ENCODE measurements around the gene VANGL1. TPM values are rescaled to one million over a fixed set of nuclear protein-coding genes. Genes with fewer than 3 reads are reported as not detected.

Gene VANGL1
- total RNA-seq, 1 experiment from 2014 or later = 10.5 TPM

- intact Hi-C loops (cut with micrococcal nuclease) = no loop called here
- no peak overlapping the region for H3K4me3 Mint-ChIP-seq (ENCODE audit: unreplicated experiment)
- H3K9me3 Mint-ChIP-seq (ENCODE audit: unreplicated experiment) = no peaks in the 10 kb centered on the region
- no TSS peak for BruUV-seq (replicated peaks)
- no peaks in the 10 kb centered on the region for H3K27me3 Mint-ChIP-seq (ENCODE audit: insufficient read depth, unreplicated experiment)
- ChIA-PET POLR2A (no interaction called here), CTCF (no interaction called here)
- H3K27ac Mint-ChIP-seq (ENCODE audit: low read depth, unreplicated experiment) = no peak overlapping the region
- H3K4me1 Mint-ChIP-seq (ENCODE audit: insufficient read depth, unreplicated experiment) = no peaks in the 10 kb centered on the region
- no peak for DNase-seq (ENCODE audit: unreplicated experiment)
- peaks cover 36% of the 10 kb centered on the region for H3K36me3 Mint-ChIP-seq (ENCODE audit: insufficient read depth, unreplicated experiment)
- no peak for TF ChIP-seq CTCF (IDR thresholded peaks at IDR 0.05; ENCODE audit: unreplicated experiment)
These were observed 14.1 kb downstream of the VANGL1 start for GRCh38 chr1:115655916-115656315.

- no peak overlapping the region for H3K4me3 Mint-ChIP-seq (ENCODE audit: unreplicated experiment)
- CTCF ChIA-PET = interaction anchor here (0.6 kb wide), 1 partner anchor 525 kb away, joined by 5 read pairs; no protein-coding TSS in a partner anchor
- no peak overlapping the region for H3K27ac Mint-ChIP-seq (ENCODE audit: low read depth, unreplicated experiment)
These were observed 14.8 kb downstream of the VANGL1 start for GRCh38 chr1:115656461-115657077.

GRCh38 chr1:115658646-115659045, 16.9 kb downstream of the VANGL1 start:
- no peak for DNase-seq (ENCODE audit: unreplicated experiment)
- no peak overlapping the region for H3K27ac Mint-ChIP-seq (ENCODE audit: low read depth, unreplicated experiment)
- no peaks in the 10 kb centered on the region for H3K27me3 Mint-ChIP-seq (ENCODE audit: insufficient read depth, unreplicated experiment)
- BruUV-seq (replicated peaks) = no TSS peak
- H3K4me3 Mint-ChIP-seq (ENCODE audit: unreplicated experiment) = no peak overlapping the region
- no peaks in the 10 kb centered on the region for H3K4me1 Mint-ChIP-seq (ENCODE audit: insufficient read depth, unreplicated experiment)
- POLR2A ChIA-PET = no interaction called here
- no peaks in the 10 kb centered on the region for H3K9me3 Mint-ChIP-seq (ENCODE audit: unreplicated experiment)
- peaks cover 34% of the 10 kb centered on the region for H3K36me3 Mint-ChIP-seq (ENCODE audit: insufficient read depth, unreplicated experiment)
- CTCF ChIA-PET = interaction anchor here (1.2 to 1.3 kb wide), 2 partner anchors 14 to 105 kb away, joined by 4 to 5 read pairs; no protein-coding TSS in a partner anchor
- TF ChIP-seq CTCF (IDR thresholded peaks at IDR 0.05; ENCODE audit: unreplicated experiment) = no peak
- intact Hi-C loops (cut with micrococcal nuclease) = no loop called here

More at GRCh38 chr1:115656461-115657077, 14.8 kb downstream of the VANGL1 start:
- H3K36me3 Mint-ChIP-seq (ENCODE audit: insufficient read depth, unreplicated experiment) = peaks cover 32% of the 10 kb centered on the region
- POLR2A ChIA-PET = interaction anchor here (1.6 kb wide), 1 partner anchor 12 kb away, joined by 4 read pairs; no protein-coding TSS in a partner anchor
- DNase-seq (ENCODE audit: unreplicated experiment) = no peak
- no peaks in the 10 kb centered on the region for H3K27me3 Mint-ChIP-seq (ENCODE audit: insufficient read depth, unreplicated experiment)
- no peak for TF ChIP-seq CTCF (IDR thresholded peaks at IDR 0.05; ENCODE audit: unreplicated experiment)
- BruUV-seq (replicated peaks) = no TSS peak
- intact Hi-C loops (cut with micrococcal nuclease) = no loop called here
- no peaks in the 10 kb centered on the region for H3K4me1 Mint-ChIP-seq (ENCODE audit: insufficient read depth, unreplicated experiment)
- H3K9me3 Mint-ChIP-seq (ENCODE audit: unreplicated experiment) = no peaks in the 10 kb centered on the region

GRCh38 chr1:115660151-115660550, 18.4 kb downstream of the VANGL1 start:
- Mint-ChIP-seq H3K4me1 (ENCODE audit: insufficient read depth, unreplicated experiment) (peaks cover 2% of the 10 kb centered on the region), H3K9me3 (ENCODE audit: unreplicated experiment) (no peaks in the 10 kb centered on the region), H3K27ac (ENCODE audit: low read depth, unreplicated experiment) (no peak overlapping the region), H3K36me3 (ENCODE audit: insufficient read depth, unreplicated experiment) (peaks cover 31% of the 10 kb centered on the region), H3K4me3 (ENCODE audit: unreplicated experiment) (no peak overlapping the region), H3K27me3 (ENCODE audit: insufficient read depth, unreplicated experiment) (no peaks in the 10 kb centered on the region)
- BruUV-seq (replicated peaks) = no TSS peak
- no peak for TF ChIP-seq CTCF (IDR thresholded peaks at IDR 0.05; ENCODE audit: unreplicated experiment)
- ChIA-PET POLR2A (interaction anchor here (1.3 to 2.6 kb wide), 2 partner anchors 15 to 19 kb away, joined by 5 to 7 read pairs; no protein-coding TSS in a partner anchor), CTCF (interaction anchor here (0.7 to 1.2 kb wide), 4 partner anchors 18 to 104 kb away, joined by 3 to 5 read pairs (median 4); no protein-coding TSS in a partner anchor)
- intact Hi-C loops (cut with micrococcal nuclease) = no loop called here
- DNase-seq (ENCODE audit: unreplicated experiment) = no peak

Data from MCF 10A (cell line).